HepG2 (cell line): ENCODE measurements around the gene COL2A1. TPM values are rescaled to one million over a fixed set of nuclear protein-coding genes. Genes with fewer than 3 reads are reported as not detected.

Source experiments
- ATAC-seq: fragments of 200-7000 bp; cut with Tn5 transposase; 3 replicates; pipeline ENCODE4 v1.9.1; 2020; ENCODE audit warnings: mild to moderate bottlenecking, moderate library complexity
- BruUV-seq: library from RNA; stranded (reverse); fragments of 400-500 nt; replicated peaks from 2 replicates; lab custom pipeline; 2021; lab: Mats Ljungman, UMichigan
- CTCF ChIA-PET: fragments of 300-600 bp; formaldehyde crosslinking; extraction: SDS; loops from one replicate; lab custom pipeline; 2021; ENCODE audit warnings: low total read pairs, inconsistent platforms, low intra/inter-chr PET ratio; lab: Yijun Ruan, JAX
- POLR2A ChIA-PET: fragments of 350-600 bp; sonication (Branson Sonifier 250); formaldehyde crosslinking; loops from one replicate; lab custom pipeline; 2020; ENCODE audit warnings: antibody characterized with exemption, inconsistent platforms; lab: Yijun Ruan, JAX
- DNase-seq: peaks from one replicate; pipeline ENCODE4 v3.0.0-alpha.2; 2015; ENCODE audit warnings: low spot score
- FAIRE-seq: peaks from 3 replicates; lab custom pipeline; 2011; peaks lifted over from hg19 to GRCh38; lab: Jason Lieb, UNC
- H2AFZ ChIP-seq: one replicate; pipeline ENCODE4 v1.6.1; 2011; ENCODE audit warnings: low read length, inconsistent platforms
- H3K27ac ChIP-seq: fragments of 300-600 bp; 3 replicates; pipeline ENCODE4 v1.8.0; 2011; ENCODE audit warnings: mixed run types, mild to moderate bottlenecking, mixed read lengths, low read length, inconsistent platforms; ENCODE audit not compliant: insufficient read depth; ENCODE audit errors: extremely low read length
- H3K27me3 ChIP-seq, 2 experiments: fragments of 200-600 bp in 1 of 2; 2 replicates in 1 of 2; 3 replicates in 1 of 2; pipeline versions ENCODE4 v1.6.0 to v1.8.0; 2011; ENCODE audit warnings: low read length in 2 of 2, mild to moderate bottlenecking in 2 of 2, moderate library complexity in 2 of 2, inconsistent platforms in 1 of 2; ENCODE audit not compliant: insufficient read depth in 2 of 2, control insufficient read depth in 1 of 2
- H3K36me3 ChIP-seq, 2 experiments: fragments of 200-600 bp in 1 of 2; replicated peaks in 1 of 2; 2 replicates in 1 of 2; 3 replicates in 1 of 2; pipeline versions ENCODE4 v1.5.1 to v1.8.0; 2011; ENCODE audit warnings: low read length in 2 of 2, inconsistent platforms in 1 of 2; ENCODE audit not compliant: insufficient read depth in 2 of 2, control insufficient read depth in 1 of 2
- H3K4me1 ChIP-seq: 2 replicates; pipeline ENCODE4 v1.5.1; 2012; ENCODE audit warnings: low read length, inconsistent platforms; ENCODE audit not compliant: insufficient read depth
- H3K4me2 ChIP-seq: 2 replicates; pipeline ENCODE4 v1.6.0; 2011; ENCODE audit warnings: low read depth, low read length, inconsistent platforms
- H3K4me3 ChIP-seq, 3 experiments: fragments of 200-600 bp in 1 of 3; sonication (generic), shearing (Covaris generic) in 1 of 3; replicated peaks in 1 of 3; 2 replicates each; pipeline ENCODE4 v1.5.1; 2011 to 2016; ENCODE audit warnings: low read length in 3 of 3, inconsistent platforms in 2 of 3, low read depth in 2 of 3, mild to moderate bottlenecking in 2 of 3, control low read depth in 1 of 3, mixed read lengths in 1 of 3; ENCODE audit not compliant: insufficient read depth in 1 of 3
- H3K79me2 ChIP-seq: one replicate; pipeline ENCODE4 v1.6.1; 2011; ENCODE audit warnings: low read length, inconsistent platforms; ENCODE audit not compliant: insufficient read depth
- H3K9ac ChIP-seq: 2 replicates; pipeline ENCODE4 v1.6.0; 2011; ENCODE audit warnings: mild to moderate bottlenecking, low read depth, low read length, inconsistent platforms; ENCODE audit not compliant: insufficient read depth
- H3K9me3 ChIP-seq: 2 replicates; pipeline ENCODE4 v1.5.1; 2012; ENCODE audit warnings: mild to moderate bottlenecking, low read length
- H4K20me1 ChIP-seq: 2 replicates; pipeline ENCODE4 v1.6.0; 2011; ENCODE audit warnings: inconsistent platforms, mild to moderate bottlenecking, low read length, moderate library complexity; ENCODE audit not compliant: insufficient read depth
- IRF2 ChIP-seq: IDR thresholded peaks from 2 replicates; pipeline ENCODE4 v1.6.1; 2018; ENCODE audit warnings: missing genetic modification reagents, missing compliant biosample characterization
- MNT ChIP-seq: fragments of 450-650 bp; IDR thresholded peaks from 2 replicates; pipeline ENCODE4 v1.6.1; 2016
- SMAD3 ChIP-seq: sonication (generic); formaldehyde crosslinking; IDR thresholded peaks from 2 replicates; pipeline ENCODE4 v1.4.0; 2020; ENCODE audit warnings: missing genetic modification reagents
- SMYD3 ChIP-seq: sonication (generic); formaldehyde crosslinking; IDR thresholded peaks from 2 replicates; pipeline ENCODE4 v1.8.1; 2023; ENCODE audit warnings: mild to moderate bottlenecking, missing genetic modification reagents
- THAP11 ChIP-seq: IDR thresholded peaks from 2 replicates; pipeline ENCODE4 v1.6.1; 2016; ENCODE audit warnings: missing biosample characterization, missing genetic modification reagents
- ZNF138 ChIP-seq: sonication (generic); formaldehyde crosslinking; IDR thresholded peaks from 2 replicates; pipeline ENCODE4 v1.5.0; 2020; ENCODE audit warnings: mild to moderate bottlenecking, low read depth, missing genetic modification reagents
- ZNF18 ChIP-seq: sonication (generic); formaldehyde crosslinking; IDR thresholded peaks from 2 replicates; pipeline ENCODE4 v1.8.0; 2022; ENCODE audit warnings: mild to moderate bottlenecking, missing genetic modification reagents; ENCODE audit not compliant: insufficient replicate concordance
- ZNF773 ChIP-seq: sonication (generic); formaldehyde crosslinking; IDR thresholded peaks from 2 replicates; pipeline ENCODE4 v1.4.0; 2020; ENCODE audit warnings: missing genetic modification reagents, borderline replicate concordance
- ZNF800 ChIP-seq: sonication (generic); formaldehyde crosslinking; IDR thresholded peaks from 2 replicates; pipeline ENCODE4 v1.4.0; 2020; ENCODE audit warnings: missing genetic modification reagents
- WGBS: methylation state at CpG from one replicate; pipeline ENCODE4 v1.1.6; 2017; ENCODE audit warnings: low lambda C conversion rate; 5-methylcytosine and 5-hydroxymethylcytosine counted together
- in situ Hi-C: cut with HindIII; loops from 2 replicates; pipeline ENCODE4 v1.10.0; 2017; ENCODE audit warnings: low pct_unique_long_range_greater_than_20kb; ENCODE audit not compliant: extremely low pct_ligation_motif_present
- intact Hi-C: fragments of 100-400 bp; cut with micrococcal nuclease; formaldehyde crosslinking; loops from one replicate; pipeline ENCODE4 v1.10.0; 2022; ENCODE audit not compliant: unreplicated experiment
- polyA plus RNA-seq, 8 experiments: library from polyadenylated mRNA; depleted of rRNA in 3 of 8; stranded (reverse) in 7 of 8; unstranded in 1 of 8; fragments of >200 nt; fragmentation: Illumina TruSeq in 4 of 8; extraction: Trizol in 4 of 8; gene quantifications; 2 replicates each; pipeline versions ENCODE4 v1.2.1 to v1.2.3, GENCODE V29; 2011 to 2016; ENCODE audit warnings: low read depth in 4 of 8, missing spikeins in 1 of 8, mixed read lengths in 1 of 8; ENCODE audit not compliant: insufficient read depth in 1 of 8
- total RNA-seq, 5 experiments: library from RNA; depleted of rRNA; stranded (reverse); fragments of >200 nt; fragmentation: Illumina TruSeq; extraction: Trizol; gene quantifications; 2 replicates each; pipeline ENCODE4 v1.2.3, GENCODE V29; 2016; ENCODE audit warnings: low read depth in 1 of 5

COL2A1 gene
- total and polyA plus RNA-seq, 2 of the 13 experiments (the other 11 are each of a cell fraction or from before 2014, with no cell fraction given), result 7.4 to 38.3 TPM

GRCh38 chr12:48028541-48029431, 24.5 kb upstream of the COL2A1 start:
- H3K4me3 ChIP-seq, result no peak overlapping the region
- H3K4me2 ChIP-seq, result no peak overlapping the region
- ChIA-PET POLR2A (interaction anchor here (1.0 kb wide), 1 partner anchor 8 kb away, joined by 3 read pairs; no protein-coding TSS in a partner anchor), CTCF (no interaction called here)
- TF ChIP-seq MNT (peak; percentile 75), SMAD3 (CRISPR knock-in tag) (no peak)
- no TSS peak for BruUV-seq
- H4K20me1 ChIP-seq, result no peaks in the 10 kb centered on the region
- no peak for FAIRE-seq
- intact Hi-C loops (loop anchor here (10.0 kb wide), 1 partner anchor 64 kb away; the partner anchor contains the start of gene TMEM106C), in situ Hi-C loops (no loop called here)
- H3K9ac ChIP-seq, result no peak overlapping the region
- H3K36me3 ChIP-seq, result no peaks in the 10 kb centered on the region
- no peak overlapping the region for H3K27ac ChIP-seq
- DNase-seq, result no peak
- H3K9me3 ChIP-seq, result no peaks in the 10 kb centered on the region
- peaks cover 65% of the 10 kb centered on the region for H3K4me1 ChIP-seq
- H3K27me3 ChIP-seq, result peaks cover 3 to 9% of the 10 kb centered on the region in 2 experiments; a peak in 1 of 5 replicates
- no peaks in the 10 kb centered on the region for H3K79me2 ChIP-seq
- WGBS, result 13% methylated on average over 5 of the region's 5 CpGs
- no peak overlapping the region for H2AFZ ChIP-seq
- ATAC-seq, result no peak

GRCh38 chr12:48027183-48028002, 23.1 kb upstream of the COL2A1 start:
- H3K4me1 ChIP-seq, result peaks cover 77% of the 10 kb centered on the region
- ATAC-seq (peak; percentile 74), DNase-seq (no peak), FAIRE-seq (no peak)
- no peaks in the 10 kb centered on the region for H3K79me2 ChIP-seq
- no peaks in the 10 kb centered on the region for H4K20me1 ChIP-seq
- BruUV-seq, result no TSS peak
- H2AFZ ChIP-seq, result no peak overlapping the region
- H3K4me2 ChIP-seq, result peak overlapping the region; percentile 70
- CTCF ChIA-PET, result no interaction called here
- peak overlapping the region; percentile 34 for H3K9ac ChIP-seq
- POLR2A ChIA-PET, result no interaction called here
- intact Hi-C loops (loop anchor here (10.0 kb wide), 1 partner anchor 63 kb away; the partner anchor contains the start of gene TMEM106C), in situ Hi-C loops (no loop called here)
- no peaks in the 10 kb centered on the region for H3K36me3 ChIP-seq
- WGBS, result 4% methylated on average over 5 of the region's 18 CpGs
- H3K9me3 ChIP-seq, result no peaks in the 10 kb centered on the region
- peak overlapping the region in 1 of 3 experiments; percentile 43; a peak in 1 of 6 replicates for H3K4me3 ChIP-seq
- peaks cover 3 to 9% of the 10 kb centered on the region in 2 experiments; a peak in 1 of 5 replicates for H3K27me3 ChIP-seq
- H3K27ac ChIP-seq, result no peak overlapping the region
- TF ChIP-seq ZNF800 (CRISPR knock-in tag), result 0 out of 2 replicates have a peak, but pooled peaks have one; percentile 60
- TF ChIP-seq ZNF138, result no peak
- no peak for TF ChIP-seq THAP11 (CRISPR knock-in tag)
- TF ChIP-seq IRF2 (CRISPR knock-in tag), result no peak
- no peak for TF ChIP-seq ZNF18
- no peak for TF ChIP-seq ZNF773
- no peak for TF ChIP-seq SMYD3 (CRISPR knock-in tag)
